Neutrophil (primary cell): ENCODE measurements around the gene OR6B1.

Experiments used
- H3K27ac ChIP-seq: fragments of 200-600 bp; sonication (generic); 2 replicates; pipeline ENCODE4 v1.5.1; 2016; ENCODE audit warnings: mild to moderate bottlenecking, moderate library complexity
- H3K27me3 ChIP-seq: fragments of 200-600 bp; sonication (generic); 2 replicates; pipeline ENCODE4 v1.6.0; 2016; ENCODE audit warnings: mild to moderate bottlenecking
- H3K36me3 ChIP-seq: fragments of 200-600 bp; sonication (generic); 2 replicates; pipeline ENCODE4 v1.5.1; 2017
- H3K4me1 ChIP-seq, 2 experiments: fragments of 200-600 bp in 1 of 2; sonication (generic) in 1 of 2; 1 replicate in 1 of 2; 2 replicates in 1 of 2; pipeline versions ENCODE4 v1.5.1 to v1.6.1; 2013 to 2016; ENCODE audit warnings: low read depth in 1 of 2, low read length in 1 of 2, mild to moderate bottlenecking in 1 of 2, moderate library complexity in 1 of 2; ENCODE audit not compliant: control insufficient read depth in 1 of 2, insufficient read depth in 1 of 2
- H3K4me3 ChIP-seq, 2 experiments: fragments of 200-600 bp in 1 of 2; sonication (generic) in 1 of 2; 1 replicate in 1 of 2; 2 replicates in 1 of 2; pipeline ENCODE4 v1.5.1; 2013 to 2016; ENCODE audit warnings: low read depth in 1 of 2, low read length in 1 of 2, mild to moderate bottlenecking in 1 of 2, moderate library complexity in 1 of 2
- H3K9me3 ChIP-seq: fragments of 200-600 bp; sonication (generic); 2 replicates; pipeline ENCODE4 v1.5.1; 2016
- TF ChIP-seq, protein P1 (sequence below): fragments of 200-600 bp; sonication (generic); IDR thresholded peaks from 2 replicates; pipeline ENCODE4 v1.5.1; 2016; ENCODE audit warnings: antibody characterized with exemption

OR6B1 gene

DNA sequence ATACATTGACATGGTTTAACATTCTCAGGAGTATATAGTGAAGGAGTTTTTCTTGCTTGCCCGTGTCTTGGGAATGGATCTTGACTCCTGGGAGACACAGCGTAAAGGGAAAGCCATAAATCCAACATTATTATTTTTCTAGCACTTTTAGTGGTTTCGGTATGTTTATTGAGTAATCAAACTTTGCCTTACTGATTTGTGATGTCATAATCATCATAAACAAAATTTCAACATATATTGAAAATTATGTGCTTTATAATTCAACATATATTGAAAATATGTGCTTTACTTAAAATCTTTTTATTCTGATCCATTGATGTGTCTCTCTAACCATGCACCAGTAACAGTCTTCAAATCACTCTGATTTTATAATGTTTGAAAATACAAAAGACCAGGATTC is 28.4 kb downstream of the OR6B1 start:
- Histone ChIP-seq H3K4me1 (no peaks in the 10 kb centered on the region), H3K27me3 (no peaks in the 10 kb centered on the region), H3K36me3 (no peaks in the 10 kb centered on the region), H3K9me3 (no peaks in the 10 kb centered on the region), H3K4me3 (no peak overlapping the region), H3K27ac (no peak overlapping the region)
- TF ChIP-seq, protein P1, sequence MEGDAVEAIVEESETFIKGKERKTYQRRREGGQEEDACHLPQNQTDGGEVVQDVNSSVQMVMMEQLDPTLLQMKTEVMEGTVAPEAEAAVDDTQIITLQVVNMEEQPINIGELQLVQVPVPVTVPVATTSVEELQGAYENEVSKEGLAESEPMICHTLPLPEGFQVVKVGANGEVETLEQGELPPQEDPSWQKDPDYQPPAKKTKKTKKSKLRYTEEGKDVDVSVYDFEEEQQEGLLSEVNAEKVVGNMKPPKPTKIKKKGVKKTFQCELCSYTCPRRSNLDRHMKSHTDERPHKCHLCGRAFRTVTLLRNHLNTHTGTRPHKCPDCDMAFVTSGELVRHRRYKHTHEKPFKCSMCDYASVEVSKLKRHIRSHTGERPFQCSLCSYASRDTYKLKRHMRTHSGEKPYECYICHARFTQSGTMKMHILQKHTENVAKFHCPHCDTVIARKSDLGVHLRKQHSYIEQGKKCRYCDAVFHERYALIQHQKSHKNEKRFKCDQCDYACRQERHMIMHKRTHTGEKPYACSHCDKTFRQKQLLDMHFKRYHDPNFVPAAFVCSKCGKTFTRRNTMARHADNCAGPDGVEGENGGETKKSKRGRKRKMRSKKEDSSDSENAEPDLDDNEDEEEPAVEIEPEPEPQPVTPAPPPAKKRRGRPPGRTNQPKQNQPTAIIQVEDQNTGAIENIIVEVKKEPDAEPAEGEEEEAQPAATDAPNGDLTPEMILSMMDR, result no peak

DNA sequence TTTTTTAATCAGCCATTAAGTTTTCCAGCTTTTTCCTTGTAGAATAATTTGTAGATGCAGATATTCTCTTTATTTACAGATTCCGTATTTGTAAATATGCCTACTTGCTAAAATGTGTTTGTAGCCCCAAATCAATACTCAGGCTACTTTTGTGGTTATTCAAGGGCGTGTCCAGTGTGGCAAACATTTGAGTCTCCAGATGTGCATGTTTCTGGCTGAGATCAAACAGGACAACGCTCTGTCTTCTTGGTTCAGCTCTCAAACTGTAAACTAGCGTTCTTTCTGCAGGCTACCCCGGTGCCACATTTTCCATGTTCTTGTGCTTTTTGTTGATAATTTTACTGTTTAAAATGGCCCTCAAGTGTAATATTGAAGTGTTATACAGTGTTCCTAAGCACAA is 32.4 kb downstream of the OR6B1 start:
- H3K9me3 ChIP-seq, result no peaks in the 10 kb centered on the region
- H3K36me3 ChIP-seq, result no peaks in the 10 kb centered on the region
- H3K27ac ChIP-seq, result no peak overlapping the region
- H3K4me3 ChIP-seq, result no peak overlapping the region
- TF ChIP-seq, protein P1, result no peak
- H3K4me1 ChIP-seq, result no peaks in the 10 kb centered on the region
- no peaks in the 10 kb centered on the region for H3K27me3 ChIP-seq

DNA sequence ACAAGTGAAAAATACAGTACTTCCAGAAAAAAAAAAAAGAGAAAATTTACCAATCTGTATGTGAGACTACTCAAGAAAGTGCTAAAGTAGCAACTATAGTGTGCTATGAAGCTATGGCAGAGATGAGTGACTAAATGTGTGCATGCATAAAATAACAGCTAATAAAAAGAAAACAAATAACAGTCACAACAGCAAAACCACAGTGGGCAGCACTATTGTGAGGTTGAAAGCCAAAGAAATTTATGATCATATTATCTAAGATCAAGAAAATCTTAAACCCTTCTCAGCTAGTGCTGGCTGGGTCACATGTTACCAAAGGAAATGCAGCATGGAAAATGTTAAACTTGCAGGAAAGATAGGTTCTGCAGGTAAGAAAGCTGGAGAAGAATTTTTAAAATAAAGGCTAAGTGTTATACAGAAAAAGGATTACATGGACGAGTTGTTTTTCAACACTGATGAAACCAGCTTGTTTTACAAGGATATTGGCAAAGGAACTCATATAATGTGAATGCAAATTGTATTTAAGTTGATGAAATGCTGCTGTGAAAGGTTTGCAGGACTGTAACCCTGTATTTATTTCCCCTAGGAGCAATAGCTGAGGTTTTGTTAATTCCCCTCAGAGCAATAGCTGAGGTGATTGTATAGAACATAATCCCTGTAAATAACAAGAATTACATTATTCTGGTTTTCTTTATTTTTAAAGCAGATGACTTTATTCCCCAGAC is 33.0 kb downstream of the OR6B1 start:
- Histone ChIP-seq H3K27me3 (no peaks in the 10 kb centered on the region), H3K4me1 (no peaks in the 10 kb centered on the region), H3K4me3 (no peak overlapping the region), H3K36me3 (no peaks in the 10 kb centered on the region), H3K9me3 (no peaks in the 10 kb centered on the region), H3K27ac (no peak overlapping the region)
- TF ChIP-seq, protein P1, result no peak

DNA sequence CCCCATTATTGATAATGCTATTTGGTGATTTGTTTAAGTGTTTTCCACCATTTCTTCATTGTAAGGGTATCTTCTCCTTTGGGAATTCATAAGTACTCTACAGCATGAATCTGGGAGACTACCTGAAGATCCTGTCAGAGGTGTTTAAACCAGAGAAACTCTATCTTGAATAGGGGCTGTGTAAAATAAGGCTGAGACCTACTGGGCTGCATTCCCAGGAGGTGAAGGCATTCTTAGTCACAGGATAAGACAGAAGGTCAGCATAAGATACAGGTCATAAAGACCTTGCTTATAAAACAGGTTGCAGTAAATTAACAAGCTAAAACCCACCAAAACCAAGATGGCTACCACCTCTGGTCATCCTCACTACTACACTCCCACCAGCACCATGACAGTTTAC is 35.3 kb downstream of the OR6B1 start:
- Histone ChIP-seq H3K9me3 (no peaks in the 10 kb centered on the region), H3K36me3 (no peaks in the 10 kb centered on the region), H3K27me3 (no peaks in the 10 kb centered on the region), H3K27ac (no peak overlapping the region), H3K4me1 (no peaks in the 10 kb centered on the region), H3K4me3 (no peak overlapping the region)
- TF ChIP-seq, protein P1, result no peak

DNA sequence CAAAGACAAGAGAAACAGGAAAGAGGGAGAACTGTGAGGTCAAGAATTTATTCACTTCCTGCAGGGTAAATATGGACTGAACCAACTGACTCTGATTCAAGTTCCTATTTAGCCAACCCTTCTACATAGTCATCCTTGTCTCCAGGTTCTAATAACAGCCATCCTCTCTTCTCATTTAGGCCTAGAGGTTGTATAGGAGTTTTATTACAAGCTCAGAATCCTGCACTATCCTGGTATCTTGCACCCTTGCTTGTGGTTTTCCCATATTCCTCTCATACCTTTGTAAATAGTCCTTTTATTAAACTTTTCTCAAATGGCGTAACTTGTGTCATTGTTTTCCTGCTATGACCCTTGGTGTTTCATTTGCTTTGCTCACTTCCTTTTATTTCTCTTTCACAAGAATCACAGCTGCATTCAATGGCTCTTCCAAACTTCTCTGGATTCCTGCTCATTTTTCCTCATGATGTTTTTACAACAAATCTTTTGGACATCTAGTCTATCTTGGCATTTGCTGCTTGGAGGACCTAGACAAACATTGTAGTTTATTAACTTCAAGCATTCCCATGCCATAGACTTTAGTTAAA is 36.3 kb downstream of the OR6B1 start:
- no peaks in the 10 kb centered on the region for H3K4me1 ChIP-seq
- H3K27me3 ChIP-seq, result no peaks in the 10 kb centered on the region
- H3K27ac ChIP-seq, result no peak overlapping the region
- no peak overlapping the region for H3K4me3 ChIP-seq
- H3K9me3 ChIP-seq, result no peaks in the 10 kb centered on the region
- H3K36me3 ChIP-seq, result no peaks in the 10 kb centered on the region
- TF ChIP-seq, protein P1, result no peak
